ENCODE measurements around the gene MYADM.
"Not testable (repeated sequence)": the region's sequence is repeated elsewhere in the genome, so short reads cannot be mapped to it uniquely, and the experiment has no call there.

GRCh38 chr19:53869805-53870484 lies 2.3 kb downstream of the MYADM start:
- not testable (repeated sequence) for TF ChIP-seq TARDBP (IDR thresholded peaks at IDR 0.05); SP1 (IDR thresholded peaks at IDR 0.05); LEF1 (IDR thresholded peaks at IDR 0.05; ENCODE audit: borderline replicate concordance)

Data from HEK293T (cell line).